ENCODE measurements around the gene SETMAR. TPM values are rescaled to one million over a fixed set of nuclear protein-coding genes. Genes with fewer than 3 reads are reported as not detected.
A peak's percentile ranks its signal among the peaks of the same experiment; 100 is the strongest.
"Not testable (repeated sequence)": the region's sequence is repeated elsewhere in the genome, so short reads cannot be mapped to it uniquely, and the experiment has no call there.

Gene SETMAR
- total RNA-seq, 2 experiments from 2014 or later, result 9.1 to 9.2 TPM

GRCh38 chr3:4297486-4297885 is 5.7 kb upstream of the SETMAR start:
- CTCF ChIA-PET, result no interaction called here
- POLR2A ChIA-PET, result interaction anchor here (0.7 kb wide), 1 partner anchor 38 kb away, joined by 3 read pairs; no protein-coding TSS in a partner anchor
- intact Hi-C loops (cut with DNase I, micrococcal nuclease), result no loop called here
- Histone ChIP-seq H3K9me3 (ENCODE audit: control insufficient read depth in 1 of 2, insufficient read depth in 1 of 2, low read length in 2 of 2) (no peaks in the 10 kb centered on the region), H3K27ac (ENCODE audit: low read depth in 1 of 2, low read length in 2 of 2) (no peak overlapping the region), H3K4me1 (ENCODE audit: insufficient read depth, low read length) (no peaks in the 10 kb centered on the region), H3K4me3 (ENCODE audit: low read length) (no peak overlapping the region), H3K36me3 (ENCODE audit: insufficient read depth, low read length) (no peaks in the 10 kb centered on the region), H3K27me3 (ENCODE audit: control insufficient read depth in 1 of 2, insufficient read depth in 2 of 2, low read length in 2 of 2) (no peaks in the 10 kb centered on the region)
- no peaks in the 10 kb centered on the region for H3K27me3 Mint-ChIP-seq
- TF ChIP-seq CTCF (IDR thresholded peaks at IDR 0.05), result no peak
- DNase-seq, result no peak
- no peaks in the 10 kb centered on the region for H3K9me3 Mint-ChIP-seq
- no peak for ATAC-seq (ENCODE audit: poor library complexity)
- no peak overlapping the region for H3K27ac Mint-ChIP-seq
- H3K4me3 Mint-ChIP-seq, result no peak overlapping the region
- no peaks in the 10 kb centered on the region for H3K36me3 Mint-ChIP-seq (ENCODE audit: low read depth)
- peaks cover 12% of the 10 kb centered on the region for H3K4me1 Mint-ChIP-seq (ENCODE audit: low read depth)

- ATAC-seq (ENCODE audit: poor library complexity), result no peak
Observed at GRCh38 chr3:4302747-4303146, 422 bp upstream of the SETMAR start.

DNA sequence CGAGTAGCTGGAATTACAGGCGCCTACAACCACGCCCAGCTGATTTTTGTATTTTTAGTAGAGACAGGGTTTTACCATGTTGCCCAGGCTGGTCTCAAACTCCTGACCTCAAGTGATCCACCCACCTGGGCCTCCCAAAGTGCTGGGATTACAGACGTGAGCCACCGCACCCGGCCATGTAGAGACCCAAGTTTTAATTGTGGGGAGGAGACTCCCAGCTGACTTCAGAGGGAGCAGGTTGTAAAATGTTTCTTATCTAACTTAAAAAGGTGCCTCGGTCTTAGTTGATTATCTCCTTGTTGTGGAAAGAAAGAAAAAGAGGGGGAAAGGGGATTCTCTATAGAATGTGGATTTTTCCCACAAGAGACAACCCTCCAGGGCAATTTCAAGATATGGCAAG is 2.0 kb downstream of the SETMAR start:
- H3K36me3 ChIP-seq (ENCODE audit: insufficient read depth, low read length); ATAC-seq (ENCODE audit: poor library complexity); H3K27ac Mint-ChIP-seq; H3K27me3 ChIP-seq (ENCODE audit: control insufficient read depth in 1 of 2, insufficient read depth in 2 of 2, low read length in 2 of 2); H3K9me3 ChIP-seq (ENCODE audit: control insufficient read depth in 1 of 2, insufficient read depth in 1 of 2, low read length in 2 of 2); CTCF ChIA-PET; H3K4me3 ChIP-seq (ENCODE audit: low read length); DNase-seq; H3K27me3 Mint-ChIP-seq; H3K9me3 Mint-ChIP-seq; H3K27ac ChIP-seq (ENCODE audit: low read depth in 1 of 2, low read length in 2 of 2): not testable (repeated sequence)
- Mint-ChIP-seq H3K4me1 (ENCODE audit: low read depth) (peaks cover 41% of the 10 kb centered on the region), H3K4me3 (peak overlapping the region; percentile 68), H3K36me3 (ENCODE audit: low read depth) (peaks cover 28% of the 10 kb centered on the region)
- H3K4me1 ChIP-seq (ENCODE audit: insufficient read depth, low read length), result peaks cover 20% of the 10 kb centered on the region
- intact Hi-C loops (cut with DNase I, micrococcal nuclease), result loop anchor here in 1 of 2 experiments (5.0 kb wide), 1 partner anchor 817 kb away; the partner anchor contains the start of gene ARL8B
- POLR2A ChIA-PET, result interaction anchor here (0.9 kb wide), 1 partner anchor 1133 kb away, joined by 4 read pairs; no protein-coding TSS in a partner anchor

More at GRCh38 chr3:4302747-4303146, 422 bp upstream of the SETMAR start:
- peaks cover 24% of the 10 kb centered on the region for H3K36me3 Mint-ChIP-seq (ENCODE audit: low read depth)
- peak in 2 of 14 experiments; percentile 1 to 33 for DNase-seq
- H3K4me1 Mint-ChIP-seq (ENCODE audit: low read depth), result peaks cover 41% of the 10 kb centered on the region
- Histone ChIP-seq H3K36me3 (ENCODE audit: insufficient read depth, low read length) (peaks cover 5% of the 10 kb centered on the region), H3K4me3 (ENCODE audit: low read length) (peak overlapping the region; percentile 83), H3K4me1 (ENCODE audit: insufficient read depth, low read length) (peaks cover 20% of the 10 kb centered on the region), H3K27me3 (ENCODE audit: control insufficient read depth in 1 of 2, insufficient read depth in 2 of 2, low read length in 2 of 2) (no peaks in the 10 kb centered on the region), H3K9me3 (ENCODE audit: control insufficient read depth in 1 of 2, insufficient read depth in 1 of 2, low read length in 2 of 2) (no peaks in the 10 kb centered on the region), H3K27ac (ENCODE audit: low read depth in 1 of 2, low read length in 2 of 2) (peak overlapping the region in 1 of 2 donors; percentile 89)
- TF ChIP-seq CTCF (IDR thresholded peaks at IDR 0.05), result no peak
- no peaks in the 10 kb centered on the region for H3K27me3 Mint-ChIP-seq
- intact Hi-C loops (cut with DNase I, micrococcal nuclease), result loop anchor here in 1 of 2 experiments (2.0 to 5.0 kb wide), 4 partner anchors 165 to 1125 kb away; partner anchors contain the start of genes CRBN, EDEM1, ITPR1 and SUMF1
- H3K27ac Mint-ChIP-seq, result peak overlapping the region; percentile 94
- peak overlapping the region; percentile 95 for H3K4me3 Mint-ChIP-seq
- no peaks in the 10 kb centered on the region for H3K9me3 Mint-ChIP-seq
- CTCF ChIA-PET, result no interaction called here
- POLR2A ChIA-PET, result interaction anchor here (1.8 kb wide), 1 partner anchor 191 kb away, joined by 7 read pairs; the partner anchor contains the start of gene ITPR1

- DNase-seq, result no peak
- Histone ChIP-seq H3K27ac (ENCODE audit: low read depth in 1 of 2, low read length in 2 of 2) (no peak overlapping the region), H3K36me3 (ENCODE audit: insufficient read depth, low read length) (peaks cover 5% of the 10 kb centered on the region), H3K9me3 (ENCODE audit: control insufficient read depth in 1 of 2, insufficient read depth in 1 of 2, low read length in 2 of 2) (no peaks in the 10 kb centered on the region), H3K4me1 (ENCODE audit: insufficient read depth, low read length) (peaks cover 20% of the 10 kb centered on the region), H3K27me3 (ENCODE audit: control insufficient read depth in 1 of 2, insufficient read depth in 2 of 2, low read length in 2 of 2) (no peaks in the 10 kb centered on the region), H3K4me3 (ENCODE audit: low read length) (no peak overlapping the region)
- CTCF ChIA-PET, result no interaction called here
- TF ChIP-seq CTCF (IDR thresholded peaks at IDR 0.05), result no peak
- Mint-ChIP-seq H3K4me3 (no peak overlapping the region), H3K36me3 (ENCODE audit: low read depth) (peaks cover 30% of the 10 kb centered on the region), H3K27me3 (no peaks in the 10 kb centered on the region), H3K27ac (no peak overlapping the region), H3K4me1 (ENCODE audit: low read depth) (peaks cover 45% of the 10 kb centered on the region), H3K9me3 (no peaks in the 10 kb centered on the region)
- intact Hi-C loops (cut with DNase I, micrococcal nuclease), result loop anchor here in 1 of 2 experiments (5.0 kb wide), 1 partner anchor 816 kb away; the partner anchor contains the start of gene ARL8B
- no peak for ATAC-seq (ENCODE audit: poor library complexity)
- POLR2A ChIA-PET, result no interaction called here
Observed at GRCh38 chr3:4306091-4306490, 2.9 kb downstream of the SETMAR start.
